KMS-11 (cell line): ENCODE data around the gene NFATC2.

Experiments used
- H2AFZ ChIP-seq: fragments of 200-600 bp; sonication (generic); 2 replicates; pipeline ENCODE4 v1.6.1; 2016; ENCODE audit warnings: antibody characterized with exemption, mixed run types, low read depth
- H3K27ac ChIP-seq: fragments of 200-600 bp; sonication (generic); 2 replicates; pipeline ENCODE4 v1.6.1; 2016; ENCODE audit warnings: mild to moderate bottlenecking, mixed run types
- H3K27me3 ChIP-seq: fragments of 200-600 bp; sonication (generic); 2 replicates; pipeline ENCODE4 v1.6.1; 2017; ENCODE audit warnings: mild to moderate bottlenecking, low read depth, mixed run types, moderate library complexity; ENCODE audit not compliant: insufficient read depth
- H3K36me3 ChIP-seq: fragments of 200-600 bp; sonication (generic); 2 replicates; pipeline ENCODE4 v1.6.1; 2017; ENCODE audit warnings: mild to moderate bottlenecking, mixed run types; ENCODE audit not compliant: insufficient read depth
- H3K4me1 ChIP-seq: fragments of 200-600 bp; sonication (generic); 2 replicates; pipeline ENCODE4 v1.6.1; 2016; ENCODE audit warnings: mild to moderate bottlenecking, low read depth, mixed run types; ENCODE audit not compliant: poor library complexity, severe bottlenecking
- H3K4me2 ChIP-seq: fragments of 200-600 bp; sonication (generic); 2 replicates; pipeline ENCODE4 v1.7.0; 2016; ENCODE audit warnings: mild to moderate bottlenecking, mixed run types
- H3K4me3 ChIP-seq: fragments of 200-600 bp; sonication (generic); IDR thresholded peaks from 2 replicates; pipeline ENCODE4 v1.6.1; 2017; ENCODE audit warnings: low read depth, low read length, mixed read lengths; ENCODE audit not compliant: insufficient read depth
- H3K79me2 ChIP-seq: fragments of 200-600 bp; sonication (generic); 2 replicates; pipeline ENCODE4 v1.6.1; 2016; ENCODE audit warnings: low read depth, mixed run types; ENCODE audit not compliant: insufficient read depth
- H3K9ac ChIP-seq: fragments of 200-600 bp; sonication (generic); 2 replicates; pipeline ENCODE4 v1.6.1; 2016; ENCODE audit warnings: mild to moderate bottlenecking, mixed run types
- H4K20me1 ChIP-seq: fragments of 200-600 bp; sonication (generic); 2 replicates; pipeline ENCODE4 v1.6.1; 2016; ENCODE audit warnings: mild to moderate bottlenecking, mixed run types; ENCODE audit not compliant: insufficient read depth
- TF ChIP-seq, protein P1 (sequence below): fragments of 200-600 bp; sonication (generic); conservative IDR thresholded peaks from 2 replicates; pipeline ENCODE4 v1.6.1; 2017; ENCODE audit warnings: low read depth, mild to moderate bottlenecking, antibody characterized with exemption, low read length, moderate library complexity, mixed read lengths

The NFATC2 gene

DNA sequence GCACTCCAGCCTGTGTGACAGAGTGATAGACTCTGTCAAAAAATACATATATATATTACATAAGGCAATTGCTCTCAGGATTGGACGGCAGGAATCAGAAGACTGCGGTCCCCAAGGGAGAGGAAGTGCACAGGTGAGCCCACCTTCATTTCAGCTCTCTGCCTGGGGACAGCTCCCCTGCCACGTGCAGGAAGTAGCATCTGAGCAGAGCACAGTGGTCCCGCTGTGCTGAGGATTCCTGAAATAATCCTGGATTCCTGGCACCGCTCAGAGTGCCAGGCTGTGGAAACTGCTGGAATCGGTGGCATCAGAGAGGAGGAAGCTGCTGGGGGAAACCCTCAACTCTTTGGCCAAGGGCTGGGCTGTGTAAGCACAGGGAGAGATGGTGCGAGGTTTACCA, 27.7 kb downstream of the NFATC2 start:
- H3K79me2 ChIP-seq, result peaks cover 9% of the 10 kb centered on the region; the same call in 1 of the 2 replicates
- no peak overlapping the region for H3K9ac ChIP-seq
- H3K4me2 ChIP-seq, result no peak overlapping the region
- H3K4me3 ChIP-seq, result no peak overlapping the region
- TF ChIP-seq, protein P1, sequence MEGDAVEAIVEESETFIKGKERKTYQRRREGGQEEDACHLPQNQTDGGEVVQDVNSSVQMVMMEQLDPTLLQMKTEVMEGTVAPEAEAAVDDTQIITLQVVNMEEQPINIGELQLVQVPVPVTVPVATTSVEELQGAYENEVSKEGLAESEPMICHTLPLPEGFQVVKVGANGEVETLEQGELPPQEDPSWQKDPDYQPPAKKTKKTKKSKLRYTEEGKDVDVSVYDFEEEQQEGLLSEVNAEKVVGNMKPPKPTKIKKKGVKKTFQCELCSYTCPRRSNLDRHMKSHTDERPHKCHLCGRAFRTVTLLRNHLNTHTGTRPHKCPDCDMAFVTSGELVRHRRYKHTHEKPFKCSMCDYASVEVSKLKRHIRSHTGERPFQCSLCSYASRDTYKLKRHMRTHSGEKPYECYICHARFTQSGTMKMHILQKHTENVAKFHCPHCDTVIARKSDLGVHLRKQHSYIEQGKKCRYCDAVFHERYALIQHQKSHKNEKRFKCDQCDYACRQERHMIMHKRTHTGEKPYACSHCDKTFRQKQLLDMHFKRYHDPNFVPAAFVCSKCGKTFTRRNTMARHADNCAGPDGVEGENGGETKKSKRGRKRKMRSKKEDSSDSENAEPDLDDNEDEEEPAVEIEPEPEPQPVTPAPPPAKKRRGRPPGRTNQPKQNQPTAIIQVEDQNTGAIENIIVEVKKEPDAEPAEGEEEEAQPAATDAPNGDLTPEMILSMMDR, result no peak
- no peak overlapping the region for H2AFZ ChIP-seq
- peaks cover 3% of the 10 kb centered on the region; the same call in 1 of the 2 replicates for H3K36me3 ChIP-seq
- no peaks in the 10 kb centered on the region for H3K27me3 ChIP-seq
- no peak overlapping the region for H3K27ac ChIP-seq
- H4K20me1 ChIP-seq, result no peaks in the 10 kb centered on the region; the same call in 1 of the 2 replicates
- no peaks in the 10 kb centered on the region for H3K4me1 ChIP-seq

DNA sequence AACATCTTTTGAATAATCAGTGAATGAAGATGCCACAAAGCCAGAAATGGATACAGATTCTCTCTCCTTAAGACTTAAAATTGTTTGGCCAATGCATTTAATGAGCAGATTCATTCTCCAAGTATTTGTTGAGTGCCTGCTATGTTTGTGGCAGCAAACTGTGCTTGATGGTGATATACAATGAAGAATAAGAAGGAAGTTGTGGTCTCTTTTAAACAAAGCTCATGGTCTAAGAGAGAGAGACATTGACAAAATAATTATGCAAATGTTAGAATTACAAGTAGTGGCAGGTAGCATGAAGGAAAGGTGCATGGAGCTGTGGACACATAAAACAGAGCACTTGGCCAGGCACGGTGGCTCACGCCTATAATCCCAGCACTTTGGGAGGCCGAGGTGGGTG, 28.3 kb downstream of the NFATC2 start:
- Histone ChIP-seq H3K27me3 (no peaks in the 10 kb centered on the region), H3K36me3 (peaks cover 3% of the 10 kb centered on the region; the same call in 1 of the 2 replicates), H3K4me3 (no peak overlapping the region), H2AFZ (no peak overlapping the region), H3K4me2 (no peak overlapping the region), H3K27ac (no peak overlapping the region), H3K4me1 (no peaks in the 10 kb centered on the region), H4K20me1 (no peaks in the 10 kb centered on the region; the same call in 1 of the 2 replicates), H3K9ac (no peak overlapping the region), H3K79me2 (peaks cover 9% of the 10 kb centered on the region; the same call in 1 of the 2 replicates)
- TF ChIP-seq, protein P1, result no peak

DNA sequence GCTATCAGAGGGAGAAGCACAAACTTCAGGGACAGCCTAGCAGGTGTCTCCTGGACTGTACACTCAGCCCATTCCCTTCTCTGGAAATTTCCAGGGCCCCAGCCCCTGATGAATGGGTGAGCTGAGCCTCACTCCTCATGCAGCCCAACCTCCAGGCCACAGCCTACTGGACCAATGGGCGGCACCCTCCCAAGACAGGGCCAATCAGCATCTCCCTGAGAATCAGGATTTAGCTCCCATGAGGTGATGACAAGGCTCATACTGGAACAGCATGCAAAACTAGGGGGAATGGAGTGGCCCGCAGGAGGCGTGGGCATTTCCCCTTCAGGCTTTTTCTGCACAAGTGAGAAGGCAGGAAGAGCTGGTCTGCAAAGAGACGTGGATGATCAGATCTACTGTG, 29.0 kb downstream of the NFATC2 start:
- no peaks in the 10 kb centered on the region for H3K4me1 ChIP-seq
- TF ChIP-seq, protein P1, result no peak
- H3K27ac ChIP-seq, result no peak overlapping the region
- no peak overlapping the region for H3K9ac ChIP-seq
- H3K79me2 ChIP-seq, result peaks cover 9% of the 10 kb centered on the region; the same call in 1 of the 2 replicates
- no peaks in the 10 kb centered on the region; the same call in 1 of the 2 replicates for H4K20me1 ChIP-seq
- H3K4me3 ChIP-seq, result no peak overlapping the region
- H3K27me3 ChIP-seq, result no peaks in the 10 kb centered on the region
- H3K4me2 ChIP-seq, result no peak overlapping the region
- H3K36me3 ChIP-seq, result peaks cover 3% of the 10 kb centered on the region; the same call in 1 of the 2 replicates
- no peak overlapping the region for H2AFZ ChIP-seq

DNA sequence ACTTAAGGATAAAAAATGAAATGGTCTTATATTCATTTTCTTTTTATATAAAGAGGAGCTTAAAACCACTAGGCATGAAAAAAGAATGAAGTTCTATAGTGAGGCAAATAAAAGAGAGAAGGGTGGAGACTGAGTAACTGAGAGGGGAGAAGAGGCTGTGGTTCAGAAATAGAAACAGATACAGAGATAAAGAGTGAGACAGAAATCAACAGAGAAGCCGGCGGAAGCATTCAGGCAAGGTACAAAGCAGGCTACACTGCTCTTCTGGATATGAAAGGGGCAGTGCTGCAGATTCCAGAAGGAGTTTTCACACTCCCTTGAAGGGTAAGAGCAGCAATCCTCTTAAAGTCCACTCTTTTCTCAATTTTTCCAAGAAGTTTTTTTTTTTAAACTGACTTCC, 29.9 kb downstream of the NFATC2 start:
- Histone ChIP-seq H3K4me2 (no peak overlapping the region), H3K27me3 (no peaks in the 10 kb centered on the region), H4K20me1 (no peaks in the 10 kb centered on the region; the same call in 1 of the 2 replicates), H3K79me2 (peaks cover 9% of the 10 kb centered on the region; the same call in 1 of the 2 replicates), H3K36me3 (peaks cover 3% of the 10 kb centered on the region; the same call in 1 of the 2 replicates), H3K4me1 (no peaks in the 10 kb centered on the region), H3K27ac (no peak overlapping the region), H3K9ac (no peak overlapping the region), H2AFZ (no peak overlapping the region), H3K4me3 (no peak overlapping the region)
- TF ChIP-seq, protein P1, result no peak
